GM18858 (cell line): ENCODE results near the gene SFXN1.
"Not testable (repeated sequence)": the region's sequence is repeated elsewhere in the genome, so short reads cannot be mapped to it uniquely, and the experiment has no call there.

ENCODE experiments used
- ATAC-seq: cut with Tn5 transposase; IDR thresholded peaks from one replicate; pipeline ENCODE4 v1.9.1; 2021; ENCODE audit not compliant: unreplicated experiment

The SFXN1 gene

GRCh38 chr5:175493726-175494125, 15.4 kb downstream of the SFXN1 start:
- ATAC-seq, result no peak

- ATAC-seq, result no peak
These were observed 16.2 kb downstream of the SFXN1 start for GRCh38 chr5:175494264-175495183.

GRCh38 chr5:175501759-175502158, 23.4 kb downstream of the SFXN1 start:
- no peak for ATAC-seq

- not testable (repeated sequence) for ATAC-seq
These were observed 29.3 kb downstream of the SFXN1 start for GRCh38 chr5:175507671-175508070.

- ATAC-seq, result no peak
These were observed 30.5 kb downstream of the SFXN1 start for GRCh38 chr5:175508896-175509295.

GRCh38 chr5:175513297-175513696, 34.9 kb downstream of the SFXN1 start:
- ATAC-seq, result no peak

- no peak for ATAC-seq
These were observed 35.4 kb downstream of the SFXN1 start for GRCh38 chr5:175513726-175514125.

- ATAC-seq, result no peak
These were observed 38.8 kb downstream of the SFXN1 start for GRCh38 chr5:175516933-175517823.

GRCh38 chr5:175517824-175518450, 39.6 kb downstream of the SFXN1 start:
- ATAC-seq, result no peak

GRCh38 chr5:175519006-175519405, 40.6 kb downstream of the SFXN1 start:
- no peak for ATAC-seq

- ATAC-seq, result no peak
These were observed 42.0 kb downstream of the SFXN1 start for GRCh38 chr5:175520321-175520720.

GRCh38 chr5:175520873-175521272, 42.5 kb downstream of the SFXN1 start:
- ATAC-seq, result no peak

GRCh38 chr5:175521313-175521833, 43.0 kb downstream of the SFXN1 start:
- no peak for ATAC-seq

GRCh38 chr5:175523292-175523691, 44.9 kb downstream of the SFXN1 start:
- no peak for ATAC-seq

- no peak for ATAC-seq
These were observed 45.9 kb downstream of the SFXN1 start for GRCh38 chr5:175524211-175524610.

GRCh38 chr5:175526691-175527090, 48.3 kb downstream of the SFXN1 start:
- no peak for ATAC-seq

GRCh38 chr5:175531361-175531760, 53.0 kb downstream of the SFXN1 start:
- no peak for ATAC-seq

GRCh38 chr5:175534070-175534932, 55.9 kb downstream of the SFXN1 start:
- peak; percentile 71 for ATAC-seq

GRCh38 chr5:175535331-175535730, 57.0 kb downstream of the SFXN1 start:
- ATAC-seq, result not testable (repeated sequence)

GRCh38 chr5:175535796-175536195, 57.4 kb downstream of the SFXN1 start:
- ATAC-seq, result no peak
